ENCODE results near the gene WNT7B.

Gene WNT7B

DNA sequence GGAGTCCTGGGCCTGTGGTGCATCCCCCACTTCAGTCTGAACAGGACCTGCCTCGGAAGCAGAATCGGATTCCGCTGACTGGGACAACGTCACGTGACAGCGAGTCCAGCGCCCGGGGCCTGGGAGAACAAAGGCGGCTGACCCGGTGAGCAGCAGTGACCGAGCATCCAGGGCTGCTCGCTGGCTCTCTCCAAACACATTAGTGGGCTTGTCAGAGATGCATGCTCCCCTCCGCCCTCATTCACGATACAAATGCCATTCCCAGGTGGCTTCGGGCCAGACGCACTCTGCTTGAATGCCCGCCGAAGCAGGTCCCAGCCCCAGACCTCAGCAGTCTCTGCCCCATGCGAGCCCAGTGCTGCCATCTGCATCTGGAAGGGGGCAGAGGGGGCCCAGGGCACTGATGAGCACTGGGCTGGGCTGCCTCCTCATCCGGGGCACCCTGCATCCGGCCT, 91.0 kb downstream of the WNT7B start:
- CTCF ChIA-PET: no interaction called here
- TF ChIP-seq, protein P1, sequence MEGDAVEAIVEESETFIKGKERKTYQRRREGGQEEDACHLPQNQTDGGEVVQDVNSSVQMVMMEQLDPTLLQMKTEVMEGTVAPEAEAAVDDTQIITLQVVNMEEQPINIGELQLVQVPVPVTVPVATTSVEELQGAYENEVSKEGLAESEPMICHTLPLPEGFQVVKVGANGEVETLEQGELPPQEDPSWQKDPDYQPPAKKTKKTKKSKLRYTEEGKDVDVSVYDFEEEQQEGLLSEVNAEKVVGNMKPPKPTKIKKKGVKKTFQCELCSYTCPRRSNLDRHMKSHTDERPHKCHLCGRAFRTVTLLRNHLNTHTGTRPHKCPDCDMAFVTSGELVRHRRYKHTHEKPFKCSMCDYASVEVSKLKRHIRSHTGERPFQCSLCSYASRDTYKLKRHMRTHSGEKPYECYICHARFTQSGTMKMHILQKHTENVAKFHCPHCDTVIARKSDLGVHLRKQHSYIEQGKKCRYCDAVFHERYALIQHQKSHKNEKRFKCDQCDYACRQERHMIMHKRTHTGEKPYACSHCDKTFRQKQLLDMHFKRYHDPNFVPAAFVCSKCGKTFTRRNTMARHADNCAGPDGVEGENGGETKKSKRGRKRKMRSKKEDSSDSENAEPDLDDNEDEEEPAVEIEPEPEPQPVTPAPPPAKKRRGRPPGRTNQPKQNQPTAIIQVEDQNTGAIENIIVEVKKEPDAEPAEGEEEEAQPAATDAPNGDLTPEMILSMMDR (IDR thresholded peaks at IDR 0.05; ENCODE audit: control extremely low read depth, extremely low read depth, low read depth, missing control alignments): no peak
- POLR2A ChIA-PET: no interaction called here
- no peak for DNase-seq (ENCODE audit: extremely low spot score)

DNA sequence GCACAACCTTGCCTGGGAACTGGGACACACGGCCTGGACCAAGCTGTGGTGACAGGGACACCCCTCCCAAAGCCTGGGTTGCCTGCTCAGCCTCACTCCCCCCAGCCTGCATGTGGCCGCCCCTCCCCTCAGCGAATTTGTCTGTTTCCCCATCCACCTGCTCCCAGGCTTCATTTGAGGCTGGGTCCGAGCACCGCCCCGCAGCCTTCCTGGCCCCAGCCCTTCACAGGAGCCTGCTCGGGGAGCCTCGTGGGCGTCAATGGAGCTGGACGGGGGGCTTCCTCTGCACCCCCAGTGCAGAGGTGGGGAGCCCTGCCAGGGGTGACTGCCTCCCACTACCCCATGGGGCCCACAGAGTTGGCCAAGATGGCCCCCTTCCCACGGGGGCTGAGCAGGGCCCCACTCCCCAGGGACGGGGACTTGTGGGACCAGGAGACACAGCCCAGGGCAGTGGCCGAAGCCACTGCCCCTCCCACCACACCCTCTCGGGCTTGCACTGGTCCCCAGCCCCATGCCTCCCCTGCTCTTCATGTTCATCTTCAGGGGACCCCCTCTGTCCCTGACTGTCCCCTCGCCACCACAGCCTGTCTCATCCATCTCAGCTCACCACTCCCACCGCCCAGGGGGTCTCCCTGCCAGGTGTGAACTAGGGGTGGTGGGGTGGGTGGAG, 91.7 kb downstream of the WNT7B start:
- no peak for DNase-seq (ENCODE audit: extremely low spot score)
- CTCF ChIA-PET: no interaction called here
- POLR2A ChIA-PET: no interaction called here
- TF ChIP-seq, protein P1 (IDR thresholded peaks at IDR 0.05; ENCODE audit: control extremely low read depth, extremely low read depth, low read depth, missing control alignments): no peak

DNA sequence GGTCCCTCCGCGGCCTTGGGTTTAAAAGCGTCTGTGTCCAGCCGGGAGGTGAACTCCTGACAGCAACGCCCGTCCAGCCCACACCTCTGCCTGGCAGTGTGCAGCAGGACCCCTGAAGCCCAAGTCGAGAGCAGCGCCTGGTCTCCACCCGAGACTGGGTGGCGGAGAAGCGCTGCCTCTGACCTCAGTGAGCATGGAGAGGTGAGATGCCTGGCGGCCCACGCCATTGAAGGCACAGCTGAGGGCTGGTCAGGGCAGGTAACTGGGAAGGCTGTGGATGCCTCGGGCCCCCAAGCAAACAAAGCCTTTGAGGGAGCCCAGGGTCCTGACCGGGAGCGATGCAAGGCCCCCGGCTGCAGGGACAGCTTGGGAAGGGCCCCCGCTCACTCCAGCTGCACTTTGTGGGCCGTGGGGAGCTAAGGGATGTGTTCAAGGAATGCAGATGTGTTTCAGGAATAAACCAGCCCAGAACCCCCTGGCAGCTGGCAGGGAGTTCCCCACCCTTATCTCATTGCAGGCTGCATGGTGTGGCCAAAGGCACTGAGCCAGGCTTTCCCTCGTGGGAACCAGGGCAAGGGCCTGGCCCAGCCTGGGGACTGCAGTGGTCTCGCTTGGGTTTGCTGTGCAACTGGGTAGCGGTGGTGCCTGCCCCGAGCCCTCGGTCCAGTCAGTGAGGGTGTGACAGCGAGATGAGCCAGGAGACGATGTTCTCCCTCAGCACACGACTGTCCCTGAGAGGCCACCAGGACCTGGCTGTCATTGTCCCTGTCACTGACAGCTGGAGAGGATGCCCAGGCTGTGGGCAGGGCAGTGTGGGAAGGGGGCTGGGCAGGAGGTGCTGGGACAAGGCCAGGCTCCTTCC, 92.5 kb downstream of the WNT7B start:
- TF ChIP-seq, protein P1 (IDR thresholded peaks at IDR 0.05; ENCODE audit: control extremely low read depth, extremely low read depth, low read depth, missing control alignments): no peak
- ChIA-PET POLR2A (no interaction called here), CTCF (no interaction called here)
- no peak for DNase-seq (ENCODE audit: extremely low spot score)

DNA sequence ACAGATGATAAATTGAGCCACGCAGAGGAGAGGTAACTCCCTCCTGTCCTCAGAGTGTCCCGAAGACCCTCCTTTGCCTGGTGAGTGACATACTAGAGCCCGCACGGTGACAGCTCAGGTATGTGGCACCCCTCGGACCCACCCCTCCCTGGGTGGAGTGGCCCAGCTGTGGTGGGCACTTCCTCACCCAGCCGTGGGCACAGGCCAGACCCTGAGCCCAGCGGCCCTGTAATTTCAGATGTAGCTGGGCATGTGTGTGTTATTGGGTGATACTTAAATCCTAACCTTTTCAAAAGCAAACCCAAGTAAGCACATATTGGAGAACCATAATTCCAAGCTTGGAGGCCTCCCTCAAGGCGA, 93.2 kb downstream of the WNT7B start:
- TF ChIP-seq, protein P1 (IDR thresholded peaks at IDR 0.05; ENCODE audit: control extremely low read depth, extremely low read depth, low read depth, missing control alignments): no peak
- no peak for DNase-seq (ENCODE audit: extremely low spot score)
- POLR2A ChIA-PET: no interaction called here
- CTCF ChIA-PET: no interaction called here

DNA sequence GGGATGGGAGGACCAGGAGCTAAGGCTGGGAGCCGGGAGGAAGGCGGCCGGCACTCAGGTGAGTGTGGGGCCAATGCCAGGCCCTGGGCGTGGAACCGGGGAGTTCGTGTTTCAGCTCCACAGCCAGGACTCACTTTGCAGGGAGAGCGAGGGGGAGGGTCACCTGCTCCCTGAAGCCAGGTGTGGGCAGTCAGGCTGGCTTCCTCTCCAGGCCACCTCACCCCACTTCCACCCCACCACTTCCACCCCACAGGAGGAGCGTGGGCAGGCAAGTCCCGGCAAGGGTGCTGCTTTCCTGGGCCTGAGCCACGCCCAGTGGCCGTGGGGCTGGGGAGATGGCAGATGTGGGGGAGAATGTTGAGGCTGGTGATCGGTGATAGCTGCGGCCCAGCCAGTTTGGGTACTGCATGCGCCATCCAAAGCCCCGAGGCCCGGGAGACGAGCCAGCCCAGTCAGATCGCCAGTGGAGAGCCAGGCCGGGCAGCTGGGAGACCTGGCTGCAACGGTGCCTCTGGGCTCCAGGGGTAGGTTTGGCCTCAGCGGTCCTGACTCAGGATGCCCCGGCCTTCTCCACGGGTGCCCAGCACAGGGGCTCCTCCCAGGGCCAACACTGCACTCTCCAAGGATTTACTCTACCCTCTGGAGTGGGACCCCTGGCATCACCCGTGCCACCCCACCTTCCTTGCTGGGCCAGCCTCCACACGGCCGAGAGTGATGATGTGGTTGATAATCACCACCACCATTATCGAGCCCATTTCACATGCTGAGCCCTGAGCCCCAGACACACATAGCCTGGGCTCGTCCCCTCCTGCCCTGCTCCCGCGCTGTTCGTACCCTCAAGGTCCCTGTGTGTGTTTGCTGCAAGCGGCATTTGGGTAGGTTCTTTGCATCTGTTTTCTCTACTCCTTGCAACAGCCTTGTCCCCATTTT, 93.8 kb downstream of the WNT7B start:
- TF ChIP-seq, protein P1 (IDR thresholded peaks at IDR 0.05; ENCODE audit: control extremely low read depth, extremely low read depth, low read depth, missing control alignments): no peak
- CTCF ChIA-PET: no interaction called here
- POLR2A ChIA-PET: no interaction called here

DNA sequence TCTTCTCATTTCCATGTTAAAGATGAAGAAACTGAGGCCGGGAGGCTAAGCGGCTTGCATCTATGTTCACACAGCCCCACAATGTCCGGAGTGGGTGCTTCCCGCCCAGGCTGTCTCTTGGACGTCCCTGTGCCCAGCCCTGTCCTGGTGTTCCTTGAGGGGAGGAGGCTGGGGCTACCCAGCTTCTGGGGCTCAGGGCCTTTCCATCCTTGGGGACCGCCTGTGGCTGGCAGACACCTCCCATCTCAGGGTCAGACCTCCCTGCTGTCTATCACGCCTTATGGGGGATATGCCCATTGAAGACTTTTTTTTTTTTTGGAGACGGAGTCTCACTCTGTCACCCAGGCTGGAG, 95.5 kb downstream of the WNT7B start:
- CTCF ChIA-PET: no interaction called here
- DNase-seq (ENCODE audit: extremely low spot score): no peak

More for the DNA sequence above, 93.8 kb downstream of the WNT7B start:
- no peak for DNase-seq (ENCODE audit: extremely low spot score)

More for the DNA sequence above, 95.5 kb downstream of the WNT7B start:
- POLR2A ChIA-PET: no interaction called here
- TF ChIP-seq, protein P1 (IDR thresholded peaks at IDR 0.05; ENCODE audit: control extremely low read depth, extremely low read depth, low read depth, missing control alignments): no peak
